ENCODE measurements around the gene KCMF1.

- no peak for TF ChIP-seq SP1 (IDR thresholded peaks at IDR 0.05)
- TF ChIP-seq SP1 (CRISPR knock-in tag; IDR thresholded peaks at IDR 0.05): no peak
- TF ChIP-seq CTCF (CRISPR knock-in tag; IDR thresholded peaks at IDR 0.05): no peak
- TF ChIP-seq, protein P1, sequence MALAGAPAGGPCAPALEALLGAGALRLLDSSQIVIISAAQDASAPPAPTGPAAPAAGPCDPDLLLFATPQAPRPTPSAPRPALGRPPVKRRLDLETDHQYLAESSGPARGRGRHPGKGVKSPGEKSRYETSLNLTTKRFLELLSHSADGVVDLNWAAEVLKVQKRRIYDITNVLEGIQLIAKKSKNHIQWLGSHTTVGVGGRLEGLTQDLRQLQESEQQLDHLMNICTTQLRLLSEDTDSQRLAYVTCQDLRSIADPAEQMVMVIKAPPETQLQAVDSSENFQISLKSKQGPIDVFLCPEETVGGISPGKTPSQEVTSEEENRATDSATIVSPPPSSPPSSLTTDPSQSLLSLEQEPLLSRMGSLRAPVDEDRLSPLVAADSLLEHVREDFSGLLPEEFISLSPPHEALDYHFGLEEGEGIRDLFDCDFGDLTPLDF (CRISPR knock-in tag; IDR thresholded peaks at IDR 0.05): no peak
- no peak for TF ChIP-seq ZC3H13 (CRISPR knock-in tag; IDR thresholded peaks at IDR 0.05)
- TF ChIP-seq TFAP4 (IDR thresholded peaks at IDR 0.05; ENCODE audit: borderline replicate concordance, low read depth): no peak
- TF ChIP-seq, protein P2, sequence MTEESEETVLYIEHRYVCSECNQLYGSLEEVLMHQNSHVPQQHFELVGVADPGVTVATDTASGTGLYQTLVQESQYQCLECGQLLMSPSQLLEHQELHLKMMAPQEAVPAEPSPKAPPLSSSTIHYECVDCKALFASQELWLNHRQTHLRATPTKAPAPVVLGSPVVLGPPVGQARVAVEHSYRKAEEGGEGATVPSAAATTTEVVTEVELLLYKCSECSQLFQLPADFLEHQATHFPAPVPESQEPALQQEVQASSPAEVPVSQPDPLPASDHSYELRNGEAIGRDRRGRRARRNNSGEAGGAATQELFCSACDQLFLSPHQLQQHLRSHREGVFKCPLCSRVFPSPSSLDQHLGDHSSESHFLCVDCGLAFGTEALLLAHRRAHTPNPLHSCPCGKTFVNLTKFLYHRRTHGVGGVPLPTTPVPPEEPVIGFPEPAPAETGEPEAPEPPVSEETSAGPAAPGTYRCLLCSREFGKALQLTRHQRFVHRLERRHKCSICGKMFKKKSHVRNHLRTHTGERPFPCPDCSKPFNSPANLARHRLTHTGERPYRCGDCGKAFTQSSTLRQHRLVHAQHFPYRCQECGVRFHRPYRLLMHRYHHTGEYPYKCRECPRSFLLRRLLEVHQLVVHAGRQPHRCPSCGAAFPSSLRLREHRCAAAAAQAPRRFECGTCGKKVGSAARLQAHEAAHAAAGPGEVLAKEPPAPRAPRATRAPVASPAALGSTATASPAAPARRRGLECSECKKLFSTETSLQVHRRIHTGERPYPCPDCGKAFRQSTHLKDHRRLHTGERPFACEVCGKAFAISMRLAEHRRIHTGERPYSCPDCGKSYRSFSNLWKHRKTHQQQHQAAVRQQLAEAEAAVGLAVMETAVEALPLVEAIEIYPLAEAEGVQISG (CRISPR knock-in tag; IDR thresholded peaks at IDR 0.05): no peak
- TF ChIP-seq ARID4A (CRISPR knock-in tag; IDR thresholded peaks at IDR 0.05; ENCODE audit: borderline replicate concordance): no peak
- no peak for TF ChIP-seq PHF8 (CRISPR knock-in tag; IDR thresholded peaks at IDR 0.05)
- no peak for TF ChIP-seq ZNF138 (CRISPR knock-in tag; IDR thresholded peaks at IDR 0.05; ENCODE audit: low read depth)
- TF ChIP-seq RFX5 (IDR thresholded peaks at IDR 0.05; ENCODE audit: low read depth, low read length): no peak
These were observed at the start of gene KCMF1 for GRCh38 chr2:84970868-84971509.
